Measurements from ENCODE around the gene CD4. TPM values are rescaled to one million over a fixed set of nuclear protein-coding genes. Genes with fewer than 3 reads are reported as not detected.
A peak's percentile ranks its signal among the peaks of the same experiment; 100 is the strongest.

The CD4 gene
- total and polyA plus RNA-seq, 2 of the 4 experiments (the other 2 are of a cell fraction), result 5.7 to 15.0 TPM

DNA sequence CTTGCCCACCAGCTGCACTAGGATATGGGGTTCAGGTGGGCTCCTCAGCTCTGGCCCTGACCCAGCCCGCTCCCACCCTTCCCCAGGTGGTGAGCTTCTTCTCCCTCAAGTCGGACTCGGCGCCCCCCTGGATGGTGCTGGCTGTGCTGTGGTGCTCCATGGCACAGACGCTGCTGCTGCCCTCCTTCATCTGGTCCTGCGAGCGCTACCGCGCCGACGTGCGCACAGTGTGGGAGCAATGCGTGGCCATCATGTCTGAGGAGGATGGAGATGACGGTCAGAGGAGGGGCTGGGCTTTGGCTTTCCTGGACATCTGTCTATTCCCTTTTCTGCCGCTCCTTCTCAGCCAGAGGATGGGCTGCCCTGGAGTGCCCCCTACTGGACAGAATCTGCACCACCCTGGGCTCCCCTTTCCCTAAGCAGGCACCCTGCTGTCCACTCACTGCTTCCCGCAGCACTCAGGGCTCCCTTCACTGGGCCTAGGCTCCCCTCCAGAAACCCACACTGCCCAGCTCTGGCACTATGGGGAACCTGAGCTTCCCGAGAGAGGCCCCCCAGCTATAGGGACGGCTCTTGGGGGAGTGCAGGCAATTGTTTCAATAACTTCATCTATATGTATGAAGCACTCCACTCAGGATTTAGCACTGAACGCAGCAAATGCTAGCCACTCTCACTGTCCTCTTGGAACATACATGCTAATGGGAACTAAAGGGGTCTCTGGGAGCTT lies 36.2 kb downstream of the CD4 start (continued):
- TF ChIP-seq BHLHE40 (IDR thresholded peaks at IDR 0.05; ENCODE audit: low read depth, low read length) (no peak), MXI1 (IDR thresholded peaks at IDR 0.05; ENCODE audit: borderline replicate concordance, low read depth, low read length) (peak; percentile 24; the same call in 1 of the 2 replicates)

- Histone ChIP-seq H3K4ac (ENCODE audit: low read depth, low read length) (no peak overlapping the region), H2BK15ac (ENCODE audit: low read depth, low read length) (no peak overlapping the region), H2BK120ac (ENCODE audit: low read depth, low read length) (no peak overlapping the region), H3K9me3 (ENCODE audit: control insufficient read depth, insufficient read depth, low read length) (no peaks in the 10 kb centered on the region), H3K4me2 (ENCODE audit: low read depth, low read length) (no peak overlapping the region), H4K8ac (ENCODE audit: low read depth in 2 of 2, low read length in 2 of 2) (no peak overlapping the region), H4K20me1 (ENCODE audit: insufficient read depth, low read length) (peaks cover 9% of the 10 kb centered on the region; the same call in 1 of the 2 replicates), H3K27me3 (ENCODE audit: control insufficient read depth, insufficient read depth, low read length) (peaks cover 2% of the 10 kb centered on the region; the same call in 1 of the 2 replicates), H3K18ac (ENCODE audit: low read depth, low read length) (no peak overlapping the region), H3K27ac (ENCODE audit: insufficient read depth, low read length) (no peak overlapping the region), H3K14ac (replicated peaks; ENCODE audit: low read depth, low read length) (no peak overlapping the region), H4K91ac (ENCODE audit: insufficient read depth, low read depth, low read length) (no peak overlapping the region), H4K5ac (ENCODE audit: low read depth, low read length) (no peak overlapping the region), H3K4me1 (ENCODE audit: control insufficient read depth, insufficient read depth, low read length) (peaks cover 21% of the 10 kb centered on the region), H2BK20ac (ENCODE audit: low read depth, low read length) (no peak overlapping the region), H3K9ac (ENCODE audit: low read depth, low read length) (no peak overlapping the region), H3K79me1 (ENCODE audit: low read depth in 1 of 2, low read length in 2 of 2) (peaks cover 11 to 54% of the 10 kb centered on the region in 2 experiments; a peak in 3 of 4 replicates), H2AK9ac (replicated peaks; ENCODE audit: low read depth, low read length, poor library complexity) (peak overlapping the region; percentile 93), H3K36me3 (ENCODE audit: control insufficient read depth, insufficient read depth, low read length) (peaks cover 9% of the 10 kb centered on the region), H2AK5ac (ENCODE audit: low read depth, low read length) (peak overlapping the region; percentile 22), H2AFZ (replicated peaks; ENCODE audit: low read length, poor library complexity) (no peak overlapping the region), H3K4me3 (ENCODE audit: insufficient read depth, low read depth, low read length) (no peak overlapping the region), H3K23ac (ENCODE audit: low read depth, low read length) (no peak overlapping the region), H3K56ac (ENCODE audit: extremely low read depth, insufficient read depth, low read length) (no peak overlapping the region), H2BK5ac (ENCODE audit: low read depth, low read length, poor library complexity, severe bottlenecking) (no peak overlapping the region), H3K9me1 (ENCODE audit: insufficient read depth, low read length) (peaks cover 6% of the 10 kb centered on the region)
- ChIA-PET POLR2A (ENCODE audit: unreplicated experiment) (no interaction called here), CTCF (no interaction called here)
- in situ Hi-C loops (cut with MboI; ENCODE audit: low sequenced_read_pairs) (loop anchor here (5.0 to 10.0 kb wide), 2 partner anchors 74 to 211 kb away; partner anchors contain the start of gene MLF2), intact Hi-C loops (cut with micrococcal nuclease) (loop anchor here (5.0 kb wide), 1 partner anchor 139 kb away; the partner anchor contains the start of gene ZNF384), dilution Hi-C loops (cut with HindIII; ENCODE audit: low sequenced_read_pairs, unreplicated experiment) (no loop called here)
- ATAC-seq (ENCODE audit: low read depth) (no peak), DNase-seq (no peak)
- BruUV-seq (replicated peaks), result no TSS peak
- no peak for TF ChIP-seq RAD21 (IDR thresholded peaks at IDR 0.05; ENCODE audit: low read length)
- no peak for TF ChIP-seq POLR2A (IDR thresholded peaks at IDR 0.05; ENCODE audit: low read depth, low read length)
- no peak for TF ChIP-seq SMC3 (IDR thresholded peaks at IDR 0.05; ENCODE audit: low read depth, low read length)
- TF ChIP-seq, protein P1, sequence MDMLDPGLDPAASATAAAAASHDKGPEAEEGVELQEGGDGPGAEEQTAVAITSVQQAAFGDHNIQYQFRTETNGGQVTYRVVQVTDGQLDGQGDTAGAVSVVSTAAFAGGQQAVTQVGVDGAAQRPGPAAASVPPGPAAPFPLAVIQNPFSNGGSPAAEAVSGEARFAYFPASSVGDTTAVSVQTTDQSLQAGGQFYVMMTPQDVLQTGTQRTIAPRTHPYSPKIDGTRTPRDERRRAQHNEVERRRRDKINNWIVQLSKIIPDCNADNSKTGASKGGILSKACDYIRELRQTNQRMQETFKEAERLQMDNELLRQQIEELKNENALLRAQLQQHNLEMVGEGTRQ (IDR thresholded peaks at IDR 0.05; ENCODE audit: low read depth, low read length), result no peak
- no peak for TF ChIP-seq BHLHE40 (IDR thresholded peaks at IDR 0.05; ENCODE audit: low read depth, low read length)
- no peak for TF ChIP-seq MAZ (IDR thresholded peaks at IDR 0.05; ENCODE audit: borderline replicate concordance, low read depth, low read length)
- TF ChIP-seq FOS (IDR thresholded peaks at IDR 0.05; ENCODE audit: low read depth, low read length), result no peak
- TF ChIP-seq, protein P2, sequence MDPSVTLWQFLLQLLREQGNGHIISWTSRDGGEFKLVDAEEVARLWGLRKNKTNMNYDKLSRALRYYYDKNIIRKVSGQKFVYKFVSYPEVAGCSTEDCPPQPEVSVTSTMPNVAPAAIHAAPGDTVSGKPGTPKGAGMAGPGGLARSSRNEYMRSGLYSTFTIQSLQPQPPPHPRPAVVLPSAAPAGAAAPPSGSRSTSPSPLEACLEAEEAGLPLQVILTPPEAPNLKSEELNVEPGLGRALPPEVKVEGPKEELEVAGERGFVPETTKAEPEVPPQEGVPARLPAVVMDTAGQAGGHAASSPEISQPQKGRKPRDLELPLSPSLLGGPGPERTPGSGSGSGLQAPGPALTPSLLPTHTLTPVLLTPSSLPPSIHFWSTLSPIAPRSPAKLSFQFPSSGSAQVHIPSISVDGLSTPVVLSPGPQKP (IDR thresholded peaks at IDR 0.05; ENCODE audit: borderline replicate concordance, low read depth, low read length), result no peak
- TF ChIP-seq CEBPB (IDR thresholded peaks at IDR 0.05; ENCODE audit: low read depth, low read length), result no peak
- no peak for TF ChIP-seq RFX5 (IDR thresholded peaks at IDR 0.05; ENCODE audit: low read depth, low read length)
- no peak for TF ChIP-seq NFE2L2 (IDR thresholded peaks at IDR 0.05; ENCODE audit: low read depth, low read length)
- TF ChIP-seq MAFK (IDR thresholded peaks at IDR 0.05; ENCODE audit: low read depth, low read length), result no peak
- WGBS, 2 experiments (ENCODE audit: extremely low coverage in 2 of 2, insufficient read length in 1 of 2), result 92% methylated on average over 8 of the region's 17 CpGs; no CpG with 5 or more reads in 1 of the 2 experiments
Measured at GRCh38 chr12:6826125-6826733, 36.9 kb downstream of the CD4 start.
